Measurements from ENCODE around the gene RERE. TPM values are rescaled to one million over a fixed set of nuclear protein-coding genes. Genes with fewer than 3 reads are reported as not detected.

The RERE gene
- total RNA-seq, 1 experiment from 2014 or later = 55.2 TPM

DNA sequence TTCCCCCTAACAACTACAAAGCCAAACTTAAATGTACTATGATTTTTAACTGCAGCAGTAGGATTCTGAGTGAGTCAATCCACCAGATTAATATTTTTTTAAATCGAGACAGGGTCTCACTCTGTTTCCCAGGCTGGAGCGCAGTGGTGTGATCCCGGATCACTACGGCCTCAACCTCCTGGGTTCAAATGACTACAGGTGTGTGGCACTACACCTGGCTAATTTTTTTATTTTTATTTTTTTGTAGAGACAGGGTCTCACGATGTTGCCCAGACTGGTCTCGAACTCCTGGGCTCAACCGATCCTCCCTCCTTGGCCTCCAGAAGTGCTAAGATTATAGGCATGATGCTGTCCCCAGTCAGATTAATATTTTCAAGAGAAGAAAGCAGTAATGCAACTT, 411.4 kb downstream of the RERE start:
- Histone ChIP-seq H3K79me2 (ENCODE audit: low read length) (peaks cover 96% of the 10 kb centered on the region), H3K27ac (ENCODE audit: low read length) (no peak overlapping the region), H3K4me2 (ENCODE audit: low read depth, low read length, poor library complexity, severe bottlenecking) (no peak overlapping the region), H3K9me2 (replicated peaks; ENCODE audit: insufficient read depth, low read length) (no peaks in the 10 kb centered on the region), H3K9me3 (ENCODE audit: low read length) (no peaks in the 10 kb centered on the region), H2AFZ (ENCODE audit: low read length) (no peak overlapping the region), H3K4me3 (ENCODE audit: low read length) (no peak overlapping the region), H3K4me1 (ENCODE audit: low read length) (peaks cover 19% of the 10 kb centered on the region), H4K20me1 (ENCODE audit: insufficient read depth, low read depth, low read length) (peaks cover 68% of the 10 kb centered on the region), H3K36me3 (ENCODE audit: insufficient read depth, low read length) (peaks cover 72% of the 10 kb centered on the region), H3K27me3 (ENCODE audit: low read length) (no peaks in the 10 kb centered on the region), H3K9ac (ENCODE audit: low read length) (no peak overlapping the region)
- DNase-seq = no peak

DNA sequence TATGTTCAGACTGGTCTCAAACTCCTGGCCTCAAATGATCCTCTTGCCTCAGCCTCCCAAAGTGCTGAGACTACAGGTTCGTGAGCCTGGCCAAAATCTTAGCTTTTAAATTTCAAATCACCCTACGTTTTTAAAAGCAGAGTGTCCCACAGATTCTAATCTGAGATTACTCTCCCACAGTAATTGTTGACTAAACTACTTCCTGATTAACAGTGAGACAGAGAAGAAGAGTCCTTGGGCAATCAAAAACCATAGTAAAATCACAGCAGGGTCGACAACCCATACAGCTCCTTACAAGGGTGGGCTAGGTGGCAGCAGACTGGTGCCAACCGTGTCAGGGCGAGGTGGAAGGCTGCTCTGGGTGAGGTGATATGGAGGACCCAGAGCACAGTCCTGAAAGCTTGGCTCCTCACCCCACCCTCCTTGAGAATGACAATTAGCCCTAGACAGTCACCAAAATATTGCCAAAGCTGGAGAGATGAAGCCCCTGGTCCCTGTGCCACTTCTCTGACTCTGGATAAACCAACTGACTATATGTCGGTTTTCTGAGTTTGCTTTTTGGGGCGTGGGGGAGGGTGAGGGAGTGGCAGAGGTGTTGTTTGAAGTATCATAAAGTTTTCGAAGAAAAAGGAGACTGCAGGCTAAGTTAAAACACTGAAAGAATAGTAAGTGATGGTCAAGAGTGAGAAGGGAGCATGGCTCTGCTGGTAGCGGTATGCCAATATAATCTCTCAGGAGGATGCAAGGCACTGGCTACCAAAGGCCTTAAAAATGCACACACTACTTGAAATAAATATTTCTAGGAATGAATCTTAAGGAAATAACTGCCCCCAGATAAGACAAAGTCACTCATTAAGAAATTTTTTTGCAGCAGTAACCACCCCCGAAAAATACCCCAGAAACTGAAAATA, 412.7 kb downstream of the RERE start:
- no peaks in the 10 kb centered on the region for H3K9me2 ChIP-seq (replicated peaks; ENCODE audit: insufficient read depth, low read length)
- no peak overlapping the region for H3K9ac ChIP-seq (ENCODE audit: low read length)
- H3K36me3 ChIP-seq (ENCODE audit: insufficient read depth, low read length) = peaks cover 65% of the 10 kb centered on the region
- DNase-seq = no peak
- H3K27me3 ChIP-seq (ENCODE audit: low read length) = no peaks in the 10 kb centered on the region
- peaks cover 55% of the 10 kb centered on the region for H4K20me1 ChIP-seq (ENCODE audit: insufficient read depth, low read depth, low read length)
- H3K27ac ChIP-seq (ENCODE audit: low read length) = no peak overlapping the region
- no peak overlapping the region for H2AFZ ChIP-seq (ENCODE audit: low read length)
- no peak overlapping the region for H3K4me3 ChIP-seq (ENCODE audit: low read length)
- H3K4me2 ChIP-seq (ENCODE audit: low read depth, low read length, poor library complexity, severe bottlenecking) = no peak overlapping the region
- H3K4me1 ChIP-seq (ENCODE audit: low read length) = peaks cover 27% of the 10 kb centered on the region
- peaks cover 93% of the 10 kb centered on the region for H3K79me2 ChIP-seq (ENCODE audit: low read length)
- H3K9me3 ChIP-seq (ENCODE audit: low read length) = no peaks in the 10 kb centered on the region

DNA sequence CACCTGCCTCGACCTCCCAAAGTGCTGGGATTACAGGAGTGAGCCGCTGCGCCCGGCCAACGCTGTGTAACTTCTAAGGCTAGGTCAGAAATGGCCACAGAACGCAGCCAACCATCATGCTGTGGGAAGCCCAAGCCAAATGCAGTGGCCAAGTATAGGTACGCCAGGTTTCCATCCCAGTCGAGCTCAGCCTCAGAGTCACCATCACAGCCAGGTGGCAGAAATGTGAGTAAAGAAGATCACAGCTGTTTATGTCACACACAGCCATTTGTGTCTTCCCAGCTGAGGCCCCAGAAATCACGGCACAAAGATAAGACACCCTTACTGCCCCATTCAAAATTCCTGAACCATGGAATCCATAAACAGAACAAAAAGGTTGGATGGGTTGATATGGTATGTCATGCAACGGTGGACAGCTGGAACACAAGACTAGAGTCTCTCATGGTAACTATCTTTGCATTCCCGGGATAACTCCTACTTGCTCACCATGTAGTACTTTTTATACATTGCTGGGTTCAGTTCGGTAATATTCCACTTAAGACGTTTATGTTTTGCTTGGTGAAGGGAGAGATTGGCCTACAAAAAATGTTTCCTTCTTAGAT, 415.2 kb downstream of the RERE start:
- Histone ChIP-seq H3K4me3 (ENCODE audit: low read length) (no peak overlapping the region), H3K27me3 (ENCODE audit: low read length) (no peaks in the 10 kb centered on the region), H3K79me2 (ENCODE audit: low read length) (peaks cover 93% of the 10 kb centered on the region), H3K9me3 (ENCODE audit: low read length) (no peaks in the 10 kb centered on the region), H3K9ac (ENCODE audit: low read length) (no peak overlapping the region), H3K4me1 (ENCODE audit: low read length) (peaks cover 52% of the 10 kb centered on the region), H3K27ac (ENCODE audit: low read length) (no peak overlapping the region), H4K20me1 (ENCODE audit: insufficient read depth, low read depth, low read length) (peaks cover 43% of the 10 kb centered on the region), H3K36me3 (ENCODE audit: insufficient read depth, low read length) (peaks cover 64% of the 10 kb centered on the region), H3K4me2 (ENCODE audit: low read depth, low read length, poor library complexity, severe bottlenecking) (no peak overlapping the region), H3K9me2 (replicated peaks; ENCODE audit: insufficient read depth, low read length) (no peaks in the 10 kb centered on the region), H2AFZ (ENCODE audit: low read length) (no peak overlapping the region)
- DNase-seq = no peak

- Histone ChIP-seq H3K27me3 (ENCODE audit: low read length) (no peaks in the 10 kb centered on the region), H3K4me2 (ENCODE audit: low read depth, low read length, poor library complexity, severe bottlenecking) (peak overlapping the region; percentile 50), H3K9me2 (replicated peaks; ENCODE audit: insufficient read depth, low read length) (no peaks in the 10 kb centered on the region), H3K4me3 (ENCODE audit: low read length) (no peak overlapping the region), H3K9me3 (ENCODE audit: low read length) (no peaks in the 10 kb centered on the region), H3K79me2 (ENCODE audit: low read length) (peaks cover 96% of the 10 kb centered on the region), H3K4me1 (ENCODE audit: low read length) (peaks cover 87% of the 10 kb centered on the region), H2AFZ (ENCODE audit: low read length) (no peak overlapping the region), H4K20me1 (ENCODE audit: insufficient read depth, low read depth, low read length) (peaks cover 35% of the 10 kb centered on the region), H3K27ac (ENCODE audit: low read length) (peak overlapping the region; percentile 71), H3K36me3 (ENCODE audit: insufficient read depth, low read length) (peaks cover 68% of the 10 kb centered on the region), H3K9ac (ENCODE audit: low read length) (peak overlapping the region; percentile 21; the same call in 1 of the 2 replicates)
- DNase-seq = peak; percentile 50
Observed at GRCh38 chr1:8398677-8399076, 418.8 kb downstream of the RERE start.

DNA sequence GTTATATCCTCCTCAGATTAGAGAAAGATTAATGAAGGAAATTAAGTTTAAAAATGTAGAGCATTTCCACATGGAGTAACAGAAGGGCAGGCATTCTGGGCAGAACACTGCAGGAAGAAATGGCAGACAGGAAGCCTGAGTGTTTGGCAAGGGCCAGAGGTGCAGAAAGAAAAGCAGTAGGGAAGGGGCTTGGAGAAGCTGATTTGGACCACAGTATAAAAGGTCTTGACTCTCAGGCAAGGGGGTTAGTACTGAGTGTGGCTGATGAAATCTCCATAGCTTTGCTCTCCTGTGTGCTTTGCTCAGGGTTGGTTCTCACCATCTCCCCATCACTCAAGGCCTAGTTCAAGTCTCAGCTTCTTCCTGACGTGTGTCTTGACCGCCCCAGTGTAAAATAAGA, 419.4 kb downstream of the RERE start:
- H3K4me3 ChIP-seq (ENCODE audit: low read length) = no peak overlapping the region
- no peaks in the 10 kb centered on the region for H3K27me3 ChIP-seq (ENCODE audit: low read length)
- peak overlapping the region; percentile 21 for H3K9ac ChIP-seq (ENCODE audit: low read length)
- H3K4me2 ChIP-seq (ENCODE audit: low read depth, low read length, poor library complexity, severe bottlenecking) = peak overlapping the region; percentile 50
- peak overlapping the region; percentile 71 for H3K27ac ChIP-seq (ENCODE audit: low read length)
- DNase-seq = no peak
- H2AFZ ChIP-seq (ENCODE audit: low read length) = no peak overlapping the region
- H4K20me1 ChIP-seq (ENCODE audit: insufficient read depth, low read depth, low read length) = peaks cover 41% of the 10 kb centered on the region
- H3K4me1 ChIP-seq (ENCODE audit: low read length) = peaks cover 92% of the 10 kb centered on the region
- H3K36me3 ChIP-seq (ENCODE audit: insufficient read depth, low read length) = peaks cover 73% of the 10 kb centered on the region
- H3K9me3 ChIP-seq (ENCODE audit: low read length) = no peaks in the 10 kb centered on the region
- peaks cover 97% of the 10 kb centered on the region for H3K79me2 ChIP-seq (ENCODE audit: low read length)
- no peaks in the 10 kb centered on the region for H3K9me2 ChIP-seq (replicated peaks; ENCODE audit: insufficient read depth, low read length)

DNA sequence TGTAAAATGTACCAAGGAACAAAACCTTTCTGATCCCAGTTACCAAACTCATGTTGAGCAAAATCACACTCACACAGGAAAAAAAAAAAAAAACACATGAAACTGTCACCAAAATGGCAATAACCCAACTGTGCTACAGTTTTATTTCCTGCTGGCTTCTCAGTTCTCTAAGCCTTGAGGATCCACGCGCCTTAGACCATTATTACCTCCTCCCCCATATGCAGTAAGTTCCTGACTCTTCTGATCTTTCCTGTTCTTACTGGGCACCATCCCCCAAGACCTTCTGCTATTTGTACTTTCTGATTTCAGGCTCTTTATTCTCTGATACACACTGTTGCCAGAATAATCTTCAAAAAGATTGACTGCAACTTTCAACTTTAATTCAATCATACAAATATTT, 419.9 kb downstream of the RERE start:
- Histone ChIP-seq H3K36me3 (ENCODE audit: insufficient read depth, low read length) (peaks cover 77% of the 10 kb centered on the region), H3K27me3 (ENCODE audit: low read length) (no peaks in the 10 kb centered on the region), H3K79me2 (ENCODE audit: low read length) (peaks cover 97% of the 10 kb centered on the region), H3K9ac (ENCODE audit: low read length) (peak overlapping the region; percentile 21), H3K4me3 (ENCODE audit: low read length) (no peak overlapping the region), H3K4me1 (ENCODE audit: low read length) (peaks cover 96% of the 10 kb centered on the region), H3K9me2 (replicated peaks; ENCODE audit: insufficient read depth, low read length) (no peaks in the 10 kb centered on the region), H2AFZ (ENCODE audit: low read length) (no peak overlapping the region), H3K9me3 (ENCODE audit: low read length) (no peaks in the 10 kb centered on the region), H4K20me1 (ENCODE audit: insufficient read depth, low read depth, low read length) (peaks cover 44% of the 10 kb centered on the region), H3K4me2 (ENCODE audit: low read depth, low read length, poor library complexity, severe bottlenecking) (peak overlapping the region; percentile 50), H3K27ac (ENCODE audit: low read length) (peak overlapping the region; percentile 71)
- no peak for DNase-seq

- no peaks in the 10 kb centered on the region for H3K9me2 ChIP-seq (replicated peaks; ENCODE audit: insufficient read depth, low read length)
- peak overlapping the region; percentile 71 for H3K27ac ChIP-seq (ENCODE audit: low read length)
- peak; percentile 55 for DNase-seq
- H3K27me3 ChIP-seq (ENCODE audit: low read length) = no peaks in the 10 kb centered on the region
- H3K36me3 ChIP-seq (ENCODE audit: insufficient read depth, low read length) = peaks cover 79% of the 10 kb centered on the region
- H3K79me2 ChIP-seq (ENCODE audit: low read length) = peaks cover 97% of the 10 kb centered on the region
- peaks cover 96% of the 10 kb centered on the region for H3K4me1 ChIP-seq (ENCODE audit: low read length)
- peak overlapping the region; percentile 50 for H3K4me2 ChIP-seq (ENCODE audit: low read depth, low read length, poor library complexity, severe bottlenecking)
- H3K4me3 ChIP-seq (ENCODE audit: low read length) = peak overlapping the region; percentile 23; the same call in 1 of the 2 replicates
- no peaks in the 10 kb centered on the region for H3K9me3 ChIP-seq (ENCODE audit: low read length)
- no peak overlapping the region for H2AFZ ChIP-seq (ENCODE audit: low read length)
- peaks cover 46% of the 10 kb centered on the region for H4K20me1 ChIP-seq (ENCODE audit: insufficient read depth, low read depth, low read length)
- H3K9ac ChIP-seq (ENCODE audit: low read length) = peak overlapping the region; percentile 21
Observed at GRCh38 chr1:8396786-8397406, 420.5 kb downstream of the RERE start.

Data from Karpas-422 (cell line).